HCT116 (cell line): ENCODE measurements around the gene SLC8A1. TPM values are rescaled to one million over a fixed set of nuclear protein-coding genes. Genes with fewer than 3 reads are reported as not detected.

Experiments used
- ATAC-seq: fragments of 200-7000 bp; cut with Tn5 transposase; 2 replicates; pipeline ENCODE4 v1.9.1; 2020; ENCODE audit warnings: mild to moderate bottlenecking, moderate library complexity
- BruUV-seq: library from RNA; stranded (reverse); fragments of 400-500 nt; replicated peaks from 2 replicates; lab custom pipeline; 2021; lab: Mats Ljungman, UMichigan
- CTCF ChIA-PET: fragments of 300-600 bp; sonication (Branson Sonifier 250); formaldehyde crosslinking; loops from one replicate; lab custom pipeline; 2021; ENCODE audit warnings: antibody characterized with exemption; lab: Charles Lee
- POLR2A ChIA-PET: fragments of 300-600, 350-600 bp; sonication (Branson Sonifier 250); formaldehyde crosslinking; loops from one replicate; lab custom pipeline; 2021; ENCODE audit warnings: antibody characterized with exemption; lab: Charles Lee
- RAD21 ChIA-PET, 2 experiments: fragments of 300-600 bp; sonication (Branson Sonifier 250); formaldehyde crosslinking; loops; one replicate each; lab custom pipeline; 2023; ENCODE audit warnings: low total read pairs in 2 of 2; ENCODE audit not compliant: uncharacterized antibody in 2 of 2, unreplicated experiment in 2 of 2, low non-redundant PET in 1 of 2; lab: Charles Lee
- DNase-seq: peaks from one replicate; pipeline ENCODE4 v3.0.0-alpha.2; 2010; ENCODE audit warnings: low read depth, low spot score
- H2AFZ ChIP-seq: fragments of 200-600 bp; shearing (Covaris generic), sonication (generic); 2 replicates; pipeline ENCODE4 v1.6.1; 2017; ENCODE audit warnings: low read depth, mixed run types, mixed read lengths, antibody characterized with exemption, low read length; ENCODE audit not compliant: poor library complexity, severe bottlenecking
- H3K27ac ChIP-seq: 2 replicates; pipeline ENCODE4 v1.5.1; 2012; ENCODE audit warnings: low read depth, low read length
- H3K27me3 ChIP-seq: fragments of 200-600 bp; sonication (generic); 2 replicates; pipeline ENCODE4 v1.6.1; 2016; ENCODE audit warnings: mixed run types, low read length, mixed read lengths; ENCODE audit not compliant: insufficient read depth
- H3K36me3 ChIP-seq, 2 experiments: fragments of 200-500 bp in 1 of 2; fragments of 200-600 bp in 1 of 2; sonication (Bioruptor generic) in 1 of 2; sonication (generic) in 1 of 2; 2 replicates each; pipeline versions ENCODE4 v1.5.1 to v1.6.1; 2014 to 2016; ENCODE audit warnings: low read length in 2 of 2, inconsistent platforms in 1 of 2, mixed read lengths in 1 of 2, mixed run types in 1 of 2; ENCODE audit not compliant: insufficient read depth in 2 of 2, control insufficient read depth in 1 of 2
- H3K4me1 ChIP-seq, 2 experiments: fragments of 200-600 bp in 1 of 2; sonication (generic) in 1 of 2; 2 replicates each; pipeline versions ENCODE4 v1.5.1 to v1.6.1; 2012 to 2017; ENCODE audit warnings: low read length in 2 of 2, inconsistent platforms in 1 of 2, mild to moderate bottlenecking in 1 of 2, mixed read lengths in 1 of 2, mixed run types in 1 of 2, moderate library complexity in 1 of 2; ENCODE audit not compliant: insufficient read depth in 2 of 2, control insufficient read depth in 1 of 2
- H3K4me2 ChIP-seq: fragments of 200-600 bp; sonication (generic); 2 replicates; pipeline ENCODE4 v1.6.1; 2017; ENCODE audit warnings: mixed run types, low read length, mixed read lengths
- H3K4me3 ChIP-seq, 2 experiments: fragments of 200-600 bp in 1 of 2; sonication (generic) in 1 of 2; replicated peaks in 1 of 2; 2 replicates each; pipeline ENCODE4 v1.5.1; 2011 to 2016; ENCODE audit warnings: low read length in 2 of 2, control low read depth in 1 of 2, low read depth in 1 of 2, mild to moderate bottlenecking in 1 of 2, mixed read lengths in 1 of 2, mixed run types in 1 of 2
- H3K79me2 ChIP-seq: fragments of 200-600 bp; sonication (generic); 2 replicates; pipeline ENCODE4 v1.6.1; 2017; ENCODE audit warnings: mild to moderate bottlenecking, mixed run types, low read length, moderate library complexity, mixed read lengths; ENCODE audit not compliant: insufficient read depth
- H3K9ac ChIP-seq: fragments of 200-600 bp; sonication (generic); 2 replicates; pipeline ENCODE4 v1.6.1; 2016; ENCODE audit warnings: low read length, mixed read lengths
- H3K9me2 ChIP-seq: fragments of 200-600 bp; sonication (generic), shearing (Covaris generic); 2 replicates; pipeline ENCODE4 v1.6.1; 2017; ENCODE audit warnings: mixed run types, mild to moderate bottlenecking, moderate library complexity; ENCODE audit not compliant: insufficient read depth
- H3K9me3 ChIP-seq, 2 experiments: fragments of 200-500 bp in 1 of 2; fragments of 200-600 bp in 1 of 2; sonication (Bioruptor generic) in 1 of 2; sonication (generic) in 1 of 2; 2 replicates each; pipeline ENCODE4 v1.6.1; 2014 to 2017; ENCODE audit warnings: low read length in 2 of 2, mixed read lengths in 2 of 2, inconsistent platforms in 1 of 2, low read depth in 1 of 2, mild to moderate bottlenecking in 1 of 2, mixed run types in 1 of 2, moderate library complexity in 1 of 2; ENCODE audit not compliant: control insufficient read depth in 1 of 2, insufficient read depth in 1 of 2
- H4K20me1 ChIP-seq: fragments of 200-600 bp; sonication (generic), shearing (Covaris generic); 2 replicates; pipeline ENCODE4 v1.6.1; 2017; ENCODE audit warnings: mixed run types, mild to moderate bottlenecking, moderate library complexity; ENCODE audit not compliant: insufficient read depth
- ATF3 ChIP-seq: IDR thresholded peaks from 2 replicates; pipeline ENCODE4 v1.6.1; 2012
- CBX3 ChIP-seq: IDR thresholded peaks from 2 replicates; pipeline ENCODE4 v1.6.1; 2012; ENCODE audit warnings: low read depth
- CEBPB ChIP-seq: IDR thresholded peaks from 2 replicates; pipeline ENCODE4 v1.6.1; 2012; ENCODE audit warnings: low read depth
- EGR1 ChIP-seq: IDR thresholded peaks from 2 replicates; pipeline ENCODE4 v1.6.1; 2012; ENCODE audit warnings: low read depth
- EZH2phosphoT487 ChIP-seq: fragments of 200-600 bp; IDR thresholded peaks from 2 replicates; pipeline ENCODE4 v1.6.1; 2018; ENCODE audit warnings: antibody characterized with exemption, borderline replicate concordance
- FOSL1 ChIP-seq: IDR thresholded peaks from 2 replicates; pipeline ENCODE4 v1.6.1; 2012; ENCODE audit warnings: low read depth
- JUND ChIP-seq: IDR thresholded peaks from 2 replicates; pipeline ENCODE4 v1.6.1; 2012
- POLR2A ChIP-seq: IDR thresholded peaks from 2 replicates; pipeline ENCODE4 v1.7.0; 2011; ENCODE audit warnings: borderline replicate concordance; ENCODE audit not compliant: insufficient read depth, insufficient read length; ENCODE audit errors: extremely low read depth
- RAD21 ChIP-seq: IDR thresholded peaks from 2 replicates; pipeline ENCODE4 v1.6.1; 2012; ENCODE audit warnings: low read depth, mild to moderate bottlenecking
- SIN3A ChIP-seq: IDR thresholded peaks from 2 replicates; pipeline ENCODE4 v1.6.1; 2012; ENCODE audit warnings: low read depth
- SP1 ChIP-seq: IDR thresholded peaks from 2 replicates; pipeline ENCODE4 v1.6.1; 2012; ENCODE audit warnings: low read depth
- TCF7L2 ChIP-seq: IDR thresholded peaks from 2 replicates; pipeline ENCODE4 v1.7.0; 2011; ENCODE audit warnings: borderline replicate concordance, inconsistent platforms; ENCODE audit not compliant: insufficient read depth, insufficient read length; ENCODE audit errors: extremely low read depth
- YY1 ChIP-seq: IDR thresholded peaks from 2 replicates; pipeline ENCODE4 v1.6.1; 2011; ENCODE audit warnings: low read length, low read depth, moderate library complexity, mild to moderate bottlenecking; ENCODE audit not compliant: insufficient replicate concordance; ENCODE audit errors: extremely low read depth
- ZFX ChIP-seq: fragments of 450-650 bp; IDR thresholded peaks from 2 replicates; pipeline ENCODE4 v1.6.1; 2017
- intact Hi-C: fragments of 100-400 bp; cut with micrococcal nuclease; formaldehyde crosslinking; loops from 2 replicates; pipeline ENCODE4 v1.10.0; 2022
- total RNA-seq: library from RNA; stranded (reverse); gene quantifications from one replicate; pipeline ENCODE4 v1.2.1, GENCODE V29; 2021; ENCODE audit not compliant: unreplicated experiment
- TF ChIP-seq, protein P1 (sequence below): IDR thresholded peaks from 2 replicates; pipeline ENCODE4 v1.6.1; 2012; ENCODE audit warnings: low read depth
- TF ChIP-seq, protein P2 (sequence below), 3 experiments: fragments of 200-600 bp in 1 of 3; sonication (generic) in 1 of 3; IDR thresholded peaks in 2 of 3; conservative IDR thresholded peaks in 1 of 3; 2 replicates each; pipeline ENCODE4 v1.5.1; 2012 to 2017; ENCODE audit warnings: low read depth in 2 of 3, low read length in 2 of 3, antibody characterized with exemption in 1 of 3, borderline replicate concordance in 1 of 3, control low read depth in 1 of 3, mild to moderate bottlenecking in 1 of 3, mixed read lengths in 1 of 3, mixed run types in 1 of 3, moderate library complexity in 1 of 3; ENCODE audit not compliant: insufficient read depth in 1 of 3

Gene SLC8A1
- total RNA-seq, 1 experiment from 2014 or later, result 0.07 TPM

DNA sequence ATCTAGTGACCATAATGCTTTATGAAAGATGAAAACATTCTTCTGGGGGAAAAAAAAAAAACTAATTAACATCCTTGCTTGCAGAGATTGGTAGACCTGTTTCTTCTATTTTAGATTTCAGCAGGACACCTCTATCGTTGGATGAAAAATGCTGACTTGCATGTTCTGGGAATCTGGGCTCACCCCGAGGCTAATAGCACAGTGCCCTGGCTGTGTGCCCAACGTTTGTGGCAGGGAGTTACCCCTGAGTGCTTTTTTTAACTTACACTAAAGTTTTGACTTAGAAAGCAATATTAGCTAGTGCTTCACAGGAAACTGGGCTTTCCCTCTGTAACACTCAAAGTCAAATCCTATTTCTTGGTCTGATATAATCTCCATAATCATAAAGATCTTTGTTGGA, 233.2 kb downstream of the SLC8A1 start (continued):
- TF ChIP-seq POLR2A, result no peak
- TF ChIP-seq SP1, result no peak
- TF ChIP-seq ZFX, result no peak
- no peak for TF ChIP-seq CBX3

- no peaks in the 10 kb centered on the region for H3K36me3 ChIP-seq
- ChIA-PET RAD21 (no interaction called here), POLR2A (no interaction called here), CTCF (interaction anchor here (1.3 to 1.7 kb wide), 3 partner anchors 36 to 341 kb away, joined by 3 to 8 read pairs (median 7); no protein-coding TSS in a partner anchor)
- no peak overlapping the region for H2AFZ ChIP-seq
- H3K27ac ChIP-seq, result no peak overlapping the region
- H4K20me1 ChIP-seq, result no peaks in the 10 kb centered on the region
- H3K27me3 ChIP-seq, result peaks cover 7% of the 10 kb centered on the region; the same call in 1 of the 2 replicates
- ATAC-seq (no peak), DNase-seq (no peak)
- no TSS peak for BruUV-seq
- intact Hi-C loops, result no loop called here
- no peaks in the 10 kb centered on the region for H3K79me2 ChIP-seq
- no peaks in the 10 kb centered on the region for H3K9me2 ChIP-seq
- H3K9ac ChIP-seq, result no peak overlapping the region
- H3K4me2 ChIP-seq, result no peak overlapping the region
- no peak overlapping the region for H3K4me3 ChIP-seq
- TF ChIP-seq POLR2A (no peak), CBX3 (no peak), SP1 (no peak), JUND (no peak), YY1 (no peak), ATF3 (no peak), FOSL1 (no peak), EGR1 (no peak), ZFX (no peak), EZH2phosphoT487 (no peak), RAD21 (no peak), SIN3A (no peak), TCF7L2 (no peak), CEBPB (no peak)
- TF ChIP-seq, protein P1, sequence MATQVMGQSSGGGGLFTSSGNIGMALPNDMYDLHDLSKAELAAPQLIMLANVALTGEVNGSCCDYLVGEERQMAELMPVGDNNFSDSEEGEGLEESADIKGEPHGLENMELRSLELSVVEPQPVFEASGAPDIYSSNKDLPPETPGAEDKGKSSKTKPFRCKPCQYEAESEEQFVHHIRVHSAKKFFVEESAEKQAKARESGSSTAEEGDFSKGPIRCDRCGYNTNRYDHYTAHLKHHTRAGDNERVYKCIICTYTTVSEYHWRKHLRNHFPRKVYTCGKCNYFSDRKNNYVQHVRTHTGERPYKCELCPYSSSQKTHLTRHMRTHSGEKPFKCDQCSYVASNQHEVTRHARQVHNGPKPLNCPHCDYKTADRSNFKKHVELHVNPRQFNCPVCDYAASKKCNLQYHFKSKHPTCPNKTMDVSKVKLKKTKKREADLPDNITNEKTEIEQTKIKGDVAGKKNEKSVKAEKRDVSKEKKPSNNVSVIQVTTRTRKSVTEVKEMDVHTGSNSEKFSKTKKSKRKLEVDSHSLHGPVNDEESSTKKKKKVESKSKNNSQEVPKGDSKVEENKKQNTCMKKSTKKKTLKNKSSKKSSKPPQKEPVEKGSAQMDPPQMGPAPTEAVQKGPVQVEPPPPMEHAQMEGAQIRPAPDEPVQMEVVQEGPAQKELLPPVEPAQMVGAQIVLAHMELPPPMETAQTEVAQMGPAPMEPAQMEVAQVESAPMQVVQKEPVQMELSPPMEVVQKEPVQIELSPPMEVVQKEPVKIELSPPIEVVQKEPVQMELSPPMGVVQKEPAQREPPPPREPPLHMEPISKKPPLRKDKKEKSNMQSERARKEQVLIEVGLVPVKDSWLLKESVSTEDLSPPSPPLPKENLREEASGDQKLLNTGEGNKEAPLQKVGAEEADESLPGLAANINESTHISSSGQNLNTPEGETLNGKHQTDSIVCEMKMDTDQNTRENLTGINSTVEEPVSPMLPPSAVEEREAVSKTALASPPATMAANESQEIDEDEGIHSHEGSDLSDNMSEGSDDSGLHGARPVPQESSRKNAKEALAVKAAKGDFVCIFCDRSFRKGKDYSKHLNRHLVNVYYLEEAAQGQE, result no peak
- TF ChIP-seq, protein P2, sequence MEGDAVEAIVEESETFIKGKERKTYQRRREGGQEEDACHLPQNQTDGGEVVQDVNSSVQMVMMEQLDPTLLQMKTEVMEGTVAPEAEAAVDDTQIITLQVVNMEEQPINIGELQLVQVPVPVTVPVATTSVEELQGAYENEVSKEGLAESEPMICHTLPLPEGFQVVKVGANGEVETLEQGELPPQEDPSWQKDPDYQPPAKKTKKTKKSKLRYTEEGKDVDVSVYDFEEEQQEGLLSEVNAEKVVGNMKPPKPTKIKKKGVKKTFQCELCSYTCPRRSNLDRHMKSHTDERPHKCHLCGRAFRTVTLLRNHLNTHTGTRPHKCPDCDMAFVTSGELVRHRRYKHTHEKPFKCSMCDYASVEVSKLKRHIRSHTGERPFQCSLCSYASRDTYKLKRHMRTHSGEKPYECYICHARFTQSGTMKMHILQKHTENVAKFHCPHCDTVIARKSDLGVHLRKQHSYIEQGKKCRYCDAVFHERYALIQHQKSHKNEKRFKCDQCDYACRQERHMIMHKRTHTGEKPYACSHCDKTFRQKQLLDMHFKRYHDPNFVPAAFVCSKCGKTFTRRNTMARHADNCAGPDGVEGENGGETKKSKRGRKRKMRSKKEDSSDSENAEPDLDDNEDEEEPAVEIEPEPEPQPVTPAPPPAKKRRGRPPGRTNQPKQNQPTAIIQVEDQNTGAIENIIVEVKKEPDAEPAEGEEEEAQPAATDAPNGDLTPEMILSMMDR (IDR thresholded peaks at IDR 0.05 in 2 of 3, conservative IDR thresholded peaks at IDR 0.05 in 1 of 3; ENCODE audit: borderline replicate concordance in 1 of 3, insufficient read depth in 1 of 3, low read depth in 2 of 3, low read length in 2 of 3), result no peak
- no peaks in the 10 kb centered on the region for H3K4me1 ChIP-seq
- H3K9me3 ChIP-seq, result no peaks in the 10 kb centered on the region
Observed at GRCh38 chr2:40213619-40214018, 238.3 kb downstream of the SLC8A1 start.
